GM18868 (cell line): ENCODE results near the gene TAS2R16.
"Not testable (repeated sequence)": the region's sequence is repeated elsewhere in the genome, so short reads cannot be mapped to it uniquely, and the experiment has no call there.

Experiments used
- ATAC-seq: cut with Tn5 transposase; IDR thresholded peaks from one replicate; pipeline ENCODE4 v1.9.1; 2021; ENCODE audit warnings: mild to moderate bottlenecking, moderate library complexity; ENCODE audit not compliant: unreplicated experiment

TAS2R16 gene

GRCh38 chr7:122974229-122974628 lies 21.3 kb downstream of the TAS2R16 start:
- no peak for ATAC-seq

- no peak for ATAC-seq
Measured at GRCh38 chr7:122972056-122972455, 23.4 kb downstream of the TAS2R16 start.

- ATAC-seq = no peak
Measured at GRCh38 chr7:122970740-122971725, 24.5 kb downstream of the TAS2R16 start.

GRCh38 chr7:122968389-122968788 lies 27.1 kb downstream of the TAS2R16 start:
- ATAC-seq = no peak

- no peak for ATAC-seq
Measured at GRCh38 chr7:122965306-122965705, 30.2 kb downstream of the TAS2R16 start.

- not testable (repeated sequence) for ATAC-seq
Measured at GRCh38 chr7:122953678-122954077, 41.8 kb downstream of the TAS2R16 start.

GRCh38 chr7:122951006-122951405 lies 44.5 kb downstream of the TAS2R16 start:
- ATAC-seq = no peak

GRCh38 chr7:122949186-122949585 lies 46.3 kb downstream of the TAS2R16 start:
- ATAC-seq = no peak
